ENCODE measurements around the gene SORCS2. TPM values are rescaled to one million over a fixed set of nuclear protein-coding genes. Genes with fewer than 3 reads are reported as not detected.

SORCS2 gene
- total RNA-seq, 4 donors from 2014 or later, result 0.53 to 9.9 (median 0.90) TPM

GRCh38 chr4:7652906-7653305, 460.6 kb downstream of the SORCS2 start:
- no peaks in the 10 kb centered on the region for H3K9me3 ChIP-seq
- H3K27ac ChIP-seq, result no peak overlapping the region
- DNase-seq, result no peak
- TF ChIP-seq POLR2A (IDR thresholded peaks at IDR 0.05) (no peak), CTCF (IDR thresholded peaks at IDR 0.05) (no peak)
- H3K4me3 ChIP-seq, result no peak overlapping the region
- peaks cover 0 to 9% (median 0%) of the 10 kb centered on the region in 4 donors for H3K4me1 ChIP-seq
- H3K27me3 ChIP-seq, result no peaks in the 10 kb centered on the region
- H3K36me3 ChIP-seq, result no peaks in the 10 kb centered on the region

GRCh38 chr4:7653510-7654369, 461.4 kb downstream of the SORCS2 start:
- no peak overlapping the region for H3K27ac ChIP-seq

GRCh38 chr4:7654550-7655445, 462.5 kb downstream of the SORCS2 start:
- Histone ChIP-seq H3K27me3 (no peaks in the 10 kb centered on the region), H3K36me3 (no peaks in the 10 kb centered on the region), H3K27ac (no peak overlapping the region), H3K9me3 (no peaks in the 10 kb centered on the region), H3K4me1 (peaks cover 0 to 9% (median 0%) of the 10 kb centered on the region in 4 donors), H3K4me3 (no peak overlapping the region)
- DNase-seq, result no peak
- no peak for TF ChIP-seq POLR2A (IDR thresholded peaks at IDR 0.05)
- TF ChIP-seq CTCF (IDR thresholded peaks at IDR 0.05), result no peak

More at GRCh38 chr4:7653510-7654369, 461.4 kb downstream of the SORCS2 start:
- Histone ChIP-seq H3K4me3 (no peak overlapping the region), H3K4me1 (peaks cover 0 to 9% (median 0%) of the 10 kb centered on the region in 4 donors), H3K27me3 (no peaks in the 10 kb centered on the region), H3K36me3 (no peaks in the 10 kb centered on the region), H3K9me3 (no peaks in the 10 kb centered on the region)
- no peak for TF ChIP-seq CTCF (IDR thresholded peaks at IDR 0.05)
- TF ChIP-seq POLR2A (IDR thresholded peaks at IDR 0.05), result no peak
- no peak for DNase-seq

- DNase-seq, result no peak
Observed at GRCh38 chr4:7655511-7656243, 463.3 kb downstream of the SORCS2 start.

More at GRCh38 chr4:7655511-7656243, 463.3 kb downstream of the SORCS2 start:
- Histone ChIP-seq H3K4me3 (no peak overlapping the region), H3K9me3 (no peaks in the 10 kb centered on the region), H3K27ac (no peak overlapping the region), H3K4me1 (peaks cover 0 to 6% (median 0%) of the 10 kb centered on the region in 4 donors), H3K27me3 (no peaks in the 10 kb centered on the region), H3K36me3 (no peaks in the 10 kb centered on the region)
- TF ChIP-seq CTCF (IDR thresholded peaks at IDR 0.05) (no peak), POLR2A (IDR thresholded peaks at IDR 0.05) (no peak)

Data from Peyer's patch (tissue), 4 donors.